HepG2 (cell line): ENCODE results near the gene CLPX. TPM values are rescaled to one million over a fixed set of nuclear protein-coding genes. Genes with fewer than 3 reads are reported as not detected.

Source experiments
- ATAC-seq: fragments of 200-7000 bp; cut with Tn5 transposase; 3 replicates; pipeline ENCODE4 v1.9.1; 2020; ENCODE audit warnings: mild to moderate bottlenecking, moderate library complexity
- BruUV-seq: library from RNA; stranded (reverse); fragments of 400-500 nt; replicated peaks from 2 replicates; lab custom pipeline; 2021; lab: Mats Ljungman, UMichigan
- CTCF ChIA-PET: fragments of 300-600 bp; formaldehyde crosslinking; extraction: SDS; loops from one replicate; lab custom pipeline; 2021; ENCODE audit warnings: low total read pairs, inconsistent platforms, low intra/inter-chr PET ratio; lab: Yijun Ruan, JAX
- POLR2A ChIA-PET: fragments of 350-600 bp; sonication (Branson Sonifier 250); formaldehyde crosslinking; loops from one replicate; lab custom pipeline; 2020; ENCODE audit warnings: antibody characterized with exemption, inconsistent platforms; lab: Yijun Ruan, JAX
- DNase-seq: peaks from one replicate; pipeline ENCODE4 v3.0.0-alpha.2; 2015; ENCODE audit warnings: low spot score
- FAIRE-seq: peaks from 3 replicates; lab custom pipeline; 2011; peaks lifted over from hg19 to GRCh38; lab: Jason Lieb, UNC
- H2AFZ ChIP-seq: one replicate; pipeline ENCODE4 v1.6.1; 2011; ENCODE audit warnings: low read length, inconsistent platforms
- H3K27ac ChIP-seq: fragments of 300-600 bp; 3 replicates; pipeline ENCODE4 v1.8.0; 2011; ENCODE audit warnings: mixed run types, mild to moderate bottlenecking, mixed read lengths, low read length, inconsistent platforms; ENCODE audit not compliant: insufficient read depth; ENCODE audit errors: extremely low read length
- H3K27me3 ChIP-seq, 2 experiments: fragments of 200-600 bp in 1 of 2; 2 replicates in 1 of 2; 3 replicates in 1 of 2; pipeline versions ENCODE4 v1.6.0 to v1.8.0; 2011; ENCODE audit warnings: low read length in 2 of 2, mild to moderate bottlenecking in 2 of 2, moderate library complexity in 2 of 2, inconsistent platforms in 1 of 2; ENCODE audit not compliant: insufficient read depth in 2 of 2, control insufficient read depth in 1 of 2
- H3K36me3 ChIP-seq, 2 experiments: fragments of 200-600 bp in 1 of 2; replicated peaks in 1 of 2; 2 replicates in 1 of 2; 3 replicates in 1 of 2; pipeline versions ENCODE4 v1.5.1 to v1.8.0; 2011; ENCODE audit warnings: low read length in 2 of 2, inconsistent platforms in 1 of 2; ENCODE audit not compliant: insufficient read depth in 2 of 2, control insufficient read depth in 1 of 2
- H3K4me1 ChIP-seq: 2 replicates; pipeline ENCODE4 v1.5.1; 2012; ENCODE audit warnings: low read length, inconsistent platforms; ENCODE audit not compliant: insufficient read depth
- H3K4me2 ChIP-seq: 2 replicates; pipeline ENCODE4 v1.6.0; 2011; ENCODE audit warnings: low read depth, low read length, inconsistent platforms
- H3K4me3 ChIP-seq, 3 experiments: fragments of 200-600 bp in 1 of 3; sonication (generic), shearing (Covaris generic) in 1 of 3; replicated peaks in 1 of 3; 2 replicates each; pipeline ENCODE4 v1.5.1; 2011 to 2016; ENCODE audit warnings: low read length in 3 of 3, inconsistent platforms in 2 of 3, low read depth in 2 of 3, mild to moderate bottlenecking in 2 of 3, control low read depth in 1 of 3, mixed read lengths in 1 of 3; ENCODE audit not compliant: insufficient read depth in 1 of 3
- H3K79me2 ChIP-seq: one replicate; pipeline ENCODE4 v1.6.1; 2011; ENCODE audit warnings: low read length, inconsistent platforms; ENCODE audit not compliant: insufficient read depth
- H3K9ac ChIP-seq: 2 replicates; pipeline ENCODE4 v1.6.0; 2011; ENCODE audit warnings: mild to moderate bottlenecking, low read depth, low read length, inconsistent platforms; ENCODE audit not compliant: insufficient read depth
- H3K9me3 ChIP-seq: 2 replicates; pipeline ENCODE4 v1.5.1; 2012; ENCODE audit warnings: mild to moderate bottlenecking, low read length
- H4K20me1 ChIP-seq: 2 replicates; pipeline ENCODE4 v1.6.0; 2011; ENCODE audit warnings: inconsistent platforms, mild to moderate bottlenecking, low read length, moderate library complexity; ENCODE audit not compliant: insufficient read depth
- CCAR2 ChIP-seq: fragments of 200-400 bp; formaldehyde crosslinking; optimal IDR thresholded peaks from 2 replicates; pipeline ENCODE3; 2018; ENCODE audit warnings: low read depth, mild to moderate bottlenecking, low read length, moderate library complexity
- HOXA3 ChIP-seq: sonication (generic); formaldehyde crosslinking; IDR thresholded peaks from 2 replicates; pipeline ENCODE4 v1.5.0; 2020; ENCODE audit warnings: missing genetic modification reagents
- KAT2B ChIP-seq: fragments of 150-350 bp; IDR thresholded peaks from 2 replicates; pipeline ENCODE4 v1.6.1; 2014; ENCODE audit warnings: low read depth, low read length, borderline replicate concordance
- KAT8 ChIP-seq: IDR thresholded peaks from 2 replicates; pipeline ENCODE4 v1.6.1; 2016; ENCODE audit warnings: missing genetic modification reagents, missing compliant biosample characterization
- MXD3 ChIP-seq: IDR thresholded peaks from 2 replicates; pipeline ENCODE4 v1.6.1; 2016; ENCODE audit warnings: mild to moderate bottlenecking, missing biosample characterization, missing genetic modification reagents
- RELA ChIP-seq: sonication (generic); formaldehyde crosslinking; IDR thresholded peaks from 2 replicates; pipeline ENCODE4 v1.4.0; 2020; ENCODE audit warnings: missing genetic modification reagents
- SAP130 ChIP-seq: IDR thresholded peaks from 2 replicates; pipeline ENCODE4 v1.6.1; 2016; ENCODE audit warnings: low read depth
- SNAPC4 ChIP-seq: sonication (generic); formaldehyde crosslinking; IDR thresholded peaks from 2 replicates; pipeline ENCODE4 v1.4.0; 2020; ENCODE audit warnings: mild to moderate bottlenecking, missing genetic modification reagents
- TIGD3 ChIP-seq: sonication (generic); formaldehyde crosslinking; IDR thresholded peaks from 2 replicates; pipeline ENCODE4 v1.5.1; 2020; ENCODE audit warnings: mild to moderate bottlenecking, missing genetic modification reagents, borderline replicate concordance
- ZBTB1 ChIP-seq: sonication (generic); formaldehyde crosslinking; IDR thresholded peaks from 2 replicates; pipeline ENCODE4 v1.4.0; 2020; ENCODE audit warnings: missing genetic modification reagents, borderline replicate concordance
- ZNF136 ChIP-seq: sonication (generic); formaldehyde crosslinking; IDR thresholded peaks from 2 replicates; pipeline ENCODE4 v1.8.1; 2022; ENCODE audit warnings: low read depth, mild to moderate bottlenecking, moderate library complexity, missing genetic modification reagents
- ZNF205 ChIP-seq: IDR thresholded peaks from 2 replicates; pipeline ENCODE4 v1.6.1; 2018; ENCODE audit warnings: missing biosample characterization, missing genetic modification reagents
- ZNF639 ChIP-seq: conservative IDR thresholded peaks from 2 replicates; pipeline ENCODE4 v1.6.1; 2018; ENCODE audit warnings: missing genetic modification reagents
- WGBS: methylation state at CpG from one replicate; pipeline ENCODE4 v1.1.6; 2017; ENCODE audit warnings: low lambda C conversion rate; 5-methylcytosine and 5-hydroxymethylcytosine counted together
- in situ Hi-C: cut with HindIII; loops from 2 replicates; pipeline ENCODE4 v1.10.0; 2017; ENCODE audit warnings: low pct_unique_long_range_greater_than_20kb; ENCODE audit not compliant: extremely low pct_ligation_motif_present
- intact Hi-C: fragments of 100-400 bp; cut with micrococcal nuclease; formaldehyde crosslinking; loops from one replicate; pipeline ENCODE4 v1.10.0; 2022; ENCODE audit not compliant: unreplicated experiment
- polyA plus RNA-seq, 8 experiments: library from polyadenylated mRNA; depleted of rRNA in 3 of 8; stranded (reverse) in 7 of 8; unstranded in 1 of 8; fragments of >200 nt; fragmentation: Illumina TruSeq in 4 of 8; extraction: Trizol in 4 of 8; gene quantifications; 2 replicates each; pipeline versions ENCODE4 v1.2.1 to v1.2.3, GENCODE V29; 2011 to 2016; ENCODE audit warnings: low read depth in 4 of 8, missing spikeins in 1 of 8, mixed read lengths in 1 of 8; ENCODE audit not compliant: insufficient read depth in 1 of 8
- total RNA-seq, 5 experiments: library from RNA; depleted of rRNA; stranded (reverse); fragments of >200 nt; fragmentation: Illumina TruSeq; extraction: Trizol; gene quantifications; 2 replicates each; pipeline ENCODE4 v1.2.3, GENCODE V29; 2016; ENCODE audit warnings: low read depth in 1 of 5

Gene CLPX
- total and polyA plus RNA-seq, 2 of the 13 experiments (the other 11 are each of a cell fraction or from before 2014, with no cell fraction given): 33.9 to 61.3 TPM

- no peak overlapping the region for H3K4me3 ChIP-seq
- TF ChIP-seq CCAR2 (no peak), ZNF639 (CRISPR knock-in tag) (no peak), MXD3 (CRISPR knock-in tag) (no peak), HOXA3 (CRISPR knock-in tag) (no peak), SAP130 (CRISPR knock-in tag) (no peak), ZNF136 (CRISPR knock-in tag) (no peak), SNAPC4 (CRISPR knock-in tag) (no peak), KAT8 (no peak), ZBTB1 (CRISPR knock-in tag) (no peak), KAT2B (no peak), RELA (no peak), ZNF205 (no peak), TIGD3 (CRISPR knock-in tag) (no peak)
- POLR2A ChIA-PET: interaction anchor here (1.1 to 2.4 kb wide), 2 partner anchors 25 to 90 kb away, joined by 3 to 7 read pairs; partner anchors contain the start of gene CLPX
- intact Hi-C loops: no loop called here
- no peaks in the 10 kb centered on the region for H3K36me3 ChIP-seq
- peaks cover 23% of the 10 kb centered on the region for H3K4me1 ChIP-seq
- H3K9me3 ChIP-seq: no peaks in the 10 kb centered on the region
- H3K4me2 ChIP-seq: no peak overlapping the region
- FAIRE-seq (no peak), DNase-seq (no peak), ATAC-seq (no peak)
- no peak overlapping the region for H3K27ac ChIP-seq
- in situ Hi-C loops: no loop called here
- CTCF ChIA-PET: no interaction called here
- H3K79me2 ChIP-seq: no peaks in the 10 kb centered on the region
- peaks cover 5 to 58% of the 10 kb centered on the region in 2 experiments; a peak in 4 of 5 replicates for H3K27me3 ChIP-seq
- BruUV-seq: no TSS peak
- H4K20me1 ChIP-seq: no peaks in the 10 kb centered on the region
- no peak overlapping the region for H2AFZ ChIP-seq
- H3K9ac ChIP-seq: no peak overlapping the region
- 24% methylated on average over 15 of the region's 17 CpGs for WGBS
Observed at GRCh38 chr15:65209701-65210643, 24.8 kb upstream of the CLPX start.
